ENCODE results near the gene INPP5A.

Gene INPP5A

DNA sequence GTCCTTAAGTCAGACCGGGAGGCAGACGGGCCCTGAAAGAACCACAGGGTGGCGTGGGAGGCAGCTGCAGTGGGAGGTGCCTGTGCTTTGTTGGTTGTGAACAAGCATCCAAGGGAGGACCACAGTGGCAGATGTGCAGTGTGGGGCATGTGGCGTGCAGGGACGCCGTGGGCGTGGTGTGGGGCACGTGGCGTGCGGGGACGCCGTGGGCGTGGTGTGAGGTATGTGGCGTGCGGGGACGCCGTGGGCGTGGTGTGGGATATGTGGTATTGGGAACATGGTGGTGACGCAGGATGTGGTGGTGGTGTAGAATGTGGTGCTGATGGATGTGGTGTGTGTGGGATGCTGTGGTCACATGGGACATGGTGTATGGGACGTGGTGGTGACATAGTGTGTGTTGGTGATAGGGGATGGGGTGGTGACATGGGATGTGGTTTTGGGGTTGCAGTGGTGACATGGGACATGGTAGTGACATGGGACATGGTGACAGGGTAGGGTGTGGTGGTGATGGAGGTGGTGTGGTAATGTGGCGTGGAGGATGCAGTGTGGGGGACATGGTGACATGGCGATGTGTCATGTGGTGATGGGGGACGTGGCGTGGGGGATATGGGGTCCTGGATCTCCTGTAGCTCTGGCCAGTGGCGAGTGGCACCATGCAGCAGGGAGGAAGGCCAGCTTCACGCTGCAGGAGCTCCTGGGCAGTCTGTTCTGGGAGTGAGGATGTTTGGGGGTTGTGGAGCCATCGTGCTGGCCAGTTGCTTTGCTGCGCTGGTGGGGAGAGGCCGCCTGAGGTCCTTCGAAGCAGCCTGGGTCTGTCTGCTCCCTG, 78.8 kb downstream of the INPP5A start:
- DNase-seq, result no peak

DNA sequence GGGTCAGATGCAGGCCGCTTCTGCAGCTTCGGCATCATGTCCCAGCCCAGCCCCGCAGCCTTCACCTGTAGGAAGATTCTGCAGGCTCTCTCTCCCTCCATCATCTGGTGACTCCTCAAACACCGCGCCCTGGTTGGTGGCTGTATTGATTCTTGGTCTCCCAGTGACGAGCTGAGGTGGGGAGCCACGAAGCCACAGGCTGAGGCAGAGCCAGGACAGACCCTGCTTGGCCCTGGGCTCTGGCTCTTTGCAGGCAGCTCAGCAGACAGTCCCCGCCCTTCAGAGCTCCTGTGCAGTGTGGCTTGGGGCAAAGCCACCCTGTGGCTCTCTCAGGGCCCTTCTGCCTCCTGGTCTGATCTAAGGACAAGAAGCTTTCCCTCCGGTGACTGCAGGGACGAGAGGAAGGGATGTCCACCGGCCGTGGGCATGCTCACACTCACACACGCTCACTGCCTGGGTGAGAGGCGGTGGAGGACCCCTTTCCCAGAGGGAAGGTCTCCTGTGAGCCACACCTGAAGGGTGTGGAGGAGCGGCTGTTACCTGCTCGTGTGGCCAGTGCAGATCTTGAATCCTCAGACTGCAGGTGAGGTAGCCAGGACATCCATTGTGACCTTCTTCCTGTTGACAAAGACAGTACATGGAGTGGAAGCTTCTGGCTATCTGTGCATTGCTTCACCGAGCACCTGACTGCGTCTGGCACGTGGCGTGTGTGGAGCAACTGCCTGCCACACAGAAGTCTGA, 79.6 kb downstream of the INPP5A start:
- no peak for DNase-seq

DNA sequence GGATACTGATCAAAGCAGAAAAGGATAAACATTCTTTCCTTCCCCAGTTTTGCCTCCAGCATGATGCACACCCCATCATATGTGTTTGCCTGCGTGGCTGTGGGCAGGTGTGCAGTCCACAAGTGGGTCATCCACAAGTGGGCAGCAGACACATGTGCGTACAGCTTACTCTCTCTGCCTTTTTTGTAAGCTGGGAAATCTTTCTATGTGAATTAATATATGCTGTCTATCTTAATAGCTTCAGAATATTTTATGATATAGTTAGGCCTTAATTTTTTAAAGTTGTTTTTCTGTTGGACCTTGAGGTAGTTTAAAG, 80.1 kb downstream of the INPP5A start:
- no peak for DNase-seq

DNA sequence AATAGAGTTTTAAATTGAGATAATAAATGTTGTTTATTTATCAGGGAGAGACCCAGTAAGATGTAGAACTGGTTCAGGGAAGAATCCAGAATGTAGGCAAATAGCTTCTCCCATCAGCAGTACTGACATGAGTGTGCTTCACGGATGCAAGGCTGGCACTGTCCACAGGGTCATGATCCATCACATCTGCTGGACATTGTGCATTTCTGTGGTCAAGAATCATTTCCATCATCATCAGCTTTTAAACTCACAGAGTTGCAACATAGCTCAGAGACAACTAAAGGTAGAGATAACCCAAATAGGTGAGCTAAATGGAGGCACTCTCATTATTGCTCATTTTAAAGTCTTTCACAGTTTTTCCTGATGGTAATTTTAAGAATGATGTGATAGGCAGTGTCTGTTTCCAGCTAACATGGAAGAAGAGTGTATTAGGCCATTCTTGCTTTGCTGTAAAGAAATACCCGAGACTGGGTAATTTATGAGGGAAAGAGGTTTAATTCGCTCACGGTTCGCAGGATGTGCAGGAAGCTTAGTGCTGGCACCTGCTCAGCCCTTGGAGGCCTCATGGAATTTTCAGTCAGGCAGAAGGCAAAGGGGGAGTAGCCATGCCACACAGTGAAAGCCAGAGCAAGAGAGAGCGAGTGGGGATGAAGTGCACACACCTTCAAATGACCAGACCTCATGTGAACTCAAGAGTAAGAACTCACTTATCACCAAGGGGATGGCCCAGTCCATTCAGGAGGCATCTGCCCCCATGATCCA, 80.8 kb downstream of the INPP5A start:
- no peak for DNase-seq

DNA sequence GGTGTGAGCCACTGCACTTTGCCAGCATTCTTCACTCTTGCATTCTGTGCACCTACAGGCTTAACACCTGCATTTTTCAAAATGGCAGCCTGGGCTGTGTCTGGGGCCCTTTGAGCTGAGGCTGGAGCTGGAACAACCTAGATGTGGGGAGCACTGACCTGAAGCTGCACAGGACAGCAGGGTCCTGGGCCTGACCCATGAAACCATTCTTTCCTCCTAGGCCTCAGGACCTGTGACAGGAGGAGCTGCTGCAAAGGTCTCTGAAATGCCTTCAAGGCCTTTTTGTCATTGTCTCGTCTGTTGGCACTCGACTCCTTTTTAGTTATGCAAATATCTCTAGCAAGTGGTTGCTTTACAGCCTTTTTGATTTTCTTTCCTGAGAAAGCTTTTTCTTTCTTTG, 82.3 kb downstream of the INPP5A start:
- no peak for DNase-seq

DNA sequence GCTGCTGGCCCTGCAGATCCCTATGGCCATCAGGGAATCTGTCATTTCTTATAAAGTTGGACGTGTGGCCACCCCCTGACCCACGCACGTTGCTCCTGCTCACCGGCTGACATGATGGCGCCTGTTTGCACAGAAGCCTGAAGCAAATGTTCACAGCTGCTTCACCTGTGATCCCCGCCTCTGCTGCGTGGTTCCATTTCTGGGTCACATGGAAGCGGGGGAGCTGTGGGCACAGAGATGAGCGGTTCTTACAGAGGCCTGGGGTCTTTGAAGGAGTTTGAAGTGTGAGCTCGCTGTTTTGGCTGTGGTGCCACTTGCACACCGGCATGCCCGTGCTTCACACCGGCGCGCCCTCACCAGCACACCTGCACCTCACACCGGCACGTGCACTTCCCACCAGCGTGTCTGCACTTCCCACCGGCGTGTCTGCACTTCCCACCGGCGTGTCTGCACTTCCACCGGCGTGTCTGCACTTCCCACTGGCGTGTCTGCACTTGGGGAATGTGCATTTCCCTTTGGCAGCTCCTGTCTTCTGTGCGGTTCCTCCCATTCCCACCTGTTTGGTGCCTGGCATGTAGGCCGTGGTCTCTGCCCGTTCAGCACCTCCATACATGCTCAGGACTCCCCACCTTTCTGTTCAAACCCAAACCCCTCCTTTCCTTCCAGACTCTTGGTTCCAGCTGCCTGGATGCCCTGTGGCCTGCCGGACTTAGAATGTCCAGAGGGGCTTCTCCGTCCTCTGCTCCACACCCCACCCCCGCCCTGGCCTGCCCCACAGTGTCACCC, 86.7 kb downstream of the INPP5A start:
- DNase-seq, result no peak

DNA sequence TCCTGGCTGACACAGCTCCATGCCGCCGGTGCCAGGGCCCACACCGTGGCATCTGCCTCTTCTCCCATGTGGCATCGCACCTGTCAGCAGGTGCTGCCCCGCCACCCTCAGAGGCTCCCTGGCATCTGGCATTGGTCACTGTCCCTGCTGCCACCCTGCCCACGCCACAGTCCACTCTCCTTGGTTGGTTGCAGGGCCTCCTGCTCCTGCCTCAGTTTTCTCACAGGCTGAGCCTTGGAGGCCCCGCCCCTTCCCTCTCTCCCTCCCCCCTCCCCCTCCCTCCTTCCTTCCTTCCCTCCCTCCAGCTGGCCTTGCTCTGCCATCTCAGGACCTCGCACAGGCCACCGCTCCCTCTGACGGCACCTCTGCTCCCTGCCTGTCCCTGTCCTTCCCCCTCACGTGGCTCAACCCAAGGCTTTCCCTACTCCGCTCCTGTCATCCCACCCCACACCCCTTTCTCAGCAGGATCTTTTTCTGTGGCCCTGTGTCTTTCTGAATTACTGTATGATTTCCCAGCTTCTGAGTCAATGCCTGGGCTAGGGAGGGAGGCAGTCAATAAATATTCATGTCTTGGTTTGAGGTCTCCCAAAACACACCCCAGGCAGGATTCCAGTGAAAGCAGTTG, 87.4 kb downstream of the INPP5A start:
- DNase-seq, result no peak

DNA sequence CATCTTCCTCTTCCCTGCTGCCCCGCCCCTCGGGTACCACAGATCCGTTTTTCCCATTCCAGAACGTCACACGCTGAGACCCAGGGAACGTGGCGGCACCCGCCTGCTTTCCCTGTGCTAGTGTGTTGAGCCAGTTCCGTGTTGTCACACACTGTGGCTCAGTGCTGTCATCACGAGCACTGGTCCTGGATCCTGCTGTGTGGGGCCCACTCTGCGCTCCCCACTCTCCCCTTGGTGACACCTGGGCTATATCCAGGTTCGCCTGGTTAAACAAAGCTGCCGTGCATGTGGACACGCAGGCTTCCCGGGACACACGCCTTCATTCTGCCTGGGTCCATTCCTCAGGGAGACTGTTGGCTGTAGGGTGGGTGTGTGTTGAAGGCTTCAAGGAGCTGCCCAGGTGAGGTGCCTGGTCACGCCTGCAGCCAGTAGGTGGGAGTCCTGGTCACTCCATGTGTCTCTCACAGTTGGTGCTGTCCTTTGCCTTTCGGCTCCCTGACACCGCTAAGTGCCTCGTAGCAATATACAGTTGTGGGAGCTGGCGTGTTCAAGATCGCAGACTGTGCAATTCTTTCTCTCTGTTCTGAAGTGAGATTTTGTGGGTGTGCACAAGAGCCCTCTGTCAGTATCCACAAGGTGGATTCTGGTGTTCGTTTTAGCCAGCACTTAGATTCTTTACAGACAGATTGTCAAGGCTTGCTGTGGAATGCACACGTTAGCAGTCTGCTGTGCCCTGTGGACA, 88.6 kb downstream of the INPP5A start:
- DNase-seq, result no peak

DNA sequence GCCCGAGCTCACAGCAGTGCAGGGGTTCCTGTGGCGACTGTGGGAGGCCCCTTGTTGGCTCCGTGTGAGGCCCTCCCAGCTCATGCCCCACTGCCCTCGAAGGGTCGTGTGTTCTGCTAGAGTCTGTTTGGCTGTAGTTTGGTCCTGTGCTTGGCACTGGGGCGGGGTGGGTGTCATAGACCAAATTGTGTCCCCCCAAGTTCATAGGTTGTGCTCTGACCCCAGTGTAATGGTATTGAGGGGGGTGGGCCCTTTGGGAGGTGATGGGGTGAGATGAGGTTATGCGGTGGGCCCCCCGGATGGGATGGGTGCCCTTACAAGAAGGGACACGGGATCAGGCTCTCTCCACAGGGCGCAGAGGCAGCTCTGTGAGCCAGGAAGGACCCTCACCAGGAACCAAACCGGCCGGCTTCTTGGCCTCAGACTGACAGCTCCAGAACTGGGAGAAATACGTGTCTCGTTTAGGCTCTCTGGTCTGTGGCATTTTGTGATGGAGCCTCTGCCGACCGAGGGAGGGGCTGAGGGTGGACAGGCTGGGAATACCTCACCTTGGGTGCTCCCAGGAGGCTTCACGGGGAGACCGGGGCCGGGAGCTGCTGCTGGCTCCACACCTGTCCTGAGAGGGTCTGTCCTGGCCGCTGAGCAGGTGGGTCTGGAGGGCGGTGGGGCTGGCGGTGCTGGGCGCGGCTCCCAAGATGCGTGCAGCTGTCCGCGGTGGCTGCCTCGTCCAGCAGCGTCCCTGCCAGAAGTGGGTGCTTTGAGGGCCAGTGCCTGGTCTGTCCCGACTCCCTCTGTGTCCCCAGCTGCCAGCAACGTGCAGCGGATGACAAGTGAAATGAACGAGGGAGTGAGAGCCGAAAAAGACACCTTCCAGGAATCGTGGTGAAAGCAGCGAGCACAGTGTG, 89.4 kb downstream of the INPP5A start:
- DNase-seq, result no peak

DNA sequence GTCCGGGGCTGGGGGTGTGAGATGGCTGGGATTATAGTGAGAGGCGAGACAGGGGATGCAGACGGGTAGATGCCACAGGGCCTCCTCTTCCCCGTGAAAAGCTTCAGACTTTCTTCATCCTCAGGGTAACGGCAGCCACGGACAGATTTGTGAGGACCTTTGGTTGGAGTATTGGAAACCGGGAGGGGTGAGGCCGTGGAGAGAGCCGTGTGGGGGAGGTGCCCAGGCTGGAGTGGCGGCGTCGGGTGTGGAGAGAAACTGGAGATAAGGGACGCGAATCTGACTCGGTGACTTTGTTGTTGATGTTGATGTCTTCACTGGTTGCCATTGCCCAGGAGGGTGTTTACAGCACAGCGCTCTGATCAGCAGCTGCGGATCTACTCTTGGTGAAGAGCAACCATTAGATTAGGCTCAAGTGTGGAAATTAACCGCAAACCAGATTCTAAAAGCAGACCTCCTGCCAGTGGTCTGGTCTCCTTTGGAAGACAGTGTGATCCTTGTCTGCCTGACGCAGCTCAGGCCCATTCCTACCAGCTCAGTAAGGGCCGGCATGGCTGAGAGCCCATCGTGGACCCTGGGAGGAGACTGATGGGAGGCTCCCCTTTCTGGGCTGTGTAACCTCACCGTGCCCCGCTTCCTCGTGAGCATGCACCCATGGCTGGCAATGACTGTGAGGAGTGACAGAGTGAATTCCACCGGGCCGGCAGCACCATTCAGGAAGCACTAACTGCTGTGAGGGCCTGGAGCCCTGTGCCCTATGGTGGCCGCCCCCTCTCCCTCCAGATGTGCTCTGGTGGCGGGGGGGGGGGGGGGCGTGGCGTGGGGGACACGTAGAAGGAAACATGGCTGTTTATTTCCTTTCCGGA, 90.3 kb downstream of the INPP5A start:
- DNase-seq, result peak; percentile 11

DNA sequence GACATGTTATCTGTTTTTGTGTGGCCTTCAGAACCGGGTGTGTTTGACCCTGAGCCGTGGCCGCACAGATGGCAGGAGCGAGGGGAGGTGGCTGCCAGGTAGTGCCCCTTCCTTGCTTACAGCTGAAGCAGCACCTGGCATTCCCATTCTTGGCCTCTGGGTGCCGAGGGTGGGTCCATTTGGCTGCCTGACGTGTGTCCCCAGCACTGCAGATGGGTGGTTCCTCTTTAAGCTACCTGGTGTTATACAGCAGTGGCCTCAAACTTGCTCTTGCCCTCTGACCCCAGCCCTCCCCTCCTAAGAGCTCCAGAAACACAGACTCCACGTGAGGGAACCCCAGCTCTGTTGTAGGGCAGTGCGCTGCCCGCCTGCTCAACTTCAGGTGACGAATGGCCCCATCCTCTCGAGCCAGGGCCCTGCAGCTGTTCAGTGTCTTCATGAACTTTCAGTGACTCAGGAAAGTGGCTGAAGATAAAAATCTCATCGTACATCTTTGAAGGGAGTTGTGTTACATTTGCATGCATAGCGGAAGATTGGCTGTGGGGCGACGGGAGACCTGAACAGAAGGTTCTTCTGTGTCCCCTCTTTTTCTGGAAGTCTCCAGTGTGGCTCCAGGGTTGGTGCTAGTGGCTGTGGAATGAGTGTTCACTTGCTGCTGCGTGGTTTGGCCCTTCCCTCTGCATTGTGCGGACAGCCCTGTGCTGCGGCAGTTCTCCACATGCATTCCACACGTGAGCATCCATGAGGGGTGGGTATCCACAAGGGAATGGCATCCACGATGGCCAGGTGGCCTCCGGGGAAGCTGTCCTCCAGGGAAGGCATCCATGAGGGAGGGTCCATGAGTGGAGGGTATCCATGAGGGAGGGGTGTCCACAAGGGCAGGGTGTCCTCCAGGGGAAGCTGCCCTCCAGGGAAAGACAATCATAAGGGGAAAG, 91.6 kb downstream of the INPP5A start:
- DNase-seq, result no peak

DNA sequence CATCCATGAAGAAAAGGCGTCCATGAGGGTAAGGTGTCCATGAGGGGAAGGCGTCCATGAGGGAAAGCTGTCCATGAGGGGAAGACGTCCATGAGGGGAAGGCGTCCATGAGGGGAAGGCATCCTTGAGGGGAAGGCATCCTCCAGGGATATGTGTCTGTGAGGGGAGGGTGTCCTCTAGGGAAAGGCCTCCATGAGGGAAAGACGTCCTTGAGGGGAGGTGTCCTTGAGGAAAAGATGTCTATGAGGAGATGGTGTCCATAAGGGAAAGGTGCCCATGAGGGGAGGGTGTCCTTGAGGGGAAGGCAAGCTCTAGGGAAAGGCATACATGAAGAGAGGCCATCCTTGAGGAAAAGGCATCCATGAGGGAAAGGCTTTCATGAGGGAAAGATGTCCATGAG, 92.6 kb downstream of the INPP5A start:
- DNase-seq, result no peak

DNA sequence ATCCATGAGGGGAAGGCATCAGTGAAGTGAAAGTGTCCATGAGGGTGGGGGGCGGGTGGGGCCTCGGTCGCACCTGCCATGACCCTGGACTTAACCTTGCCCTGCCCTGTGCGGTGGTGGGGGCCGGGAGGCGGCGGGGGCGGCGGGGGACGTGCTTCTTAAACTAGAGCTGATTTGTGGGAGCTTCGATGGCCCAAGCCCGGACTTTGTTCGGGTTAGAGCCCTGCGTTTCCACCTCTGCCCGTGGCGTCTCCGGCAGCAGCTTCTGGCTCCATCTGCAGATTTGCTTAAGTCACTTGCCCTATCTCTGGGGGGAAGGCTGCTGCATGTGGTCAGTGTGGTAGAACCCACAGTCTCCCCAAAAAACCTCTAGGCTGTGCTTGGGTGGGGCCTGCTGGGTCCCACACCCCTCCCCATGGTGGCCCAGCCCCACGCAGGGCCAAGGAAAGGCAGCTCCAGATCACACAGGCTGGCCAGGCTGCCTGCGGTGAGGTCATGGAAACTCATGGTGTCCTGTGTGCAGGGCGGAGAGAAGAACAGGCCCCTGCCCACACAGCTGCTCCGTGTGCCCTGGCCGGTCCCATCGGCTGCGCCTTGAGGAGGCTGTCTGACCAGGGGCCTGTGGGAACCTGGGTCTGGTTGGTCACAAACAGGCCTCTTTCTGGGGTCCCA, 93.2 kb downstream of the INPP5A start:
- DNase-seq, result no peak

DNA sequence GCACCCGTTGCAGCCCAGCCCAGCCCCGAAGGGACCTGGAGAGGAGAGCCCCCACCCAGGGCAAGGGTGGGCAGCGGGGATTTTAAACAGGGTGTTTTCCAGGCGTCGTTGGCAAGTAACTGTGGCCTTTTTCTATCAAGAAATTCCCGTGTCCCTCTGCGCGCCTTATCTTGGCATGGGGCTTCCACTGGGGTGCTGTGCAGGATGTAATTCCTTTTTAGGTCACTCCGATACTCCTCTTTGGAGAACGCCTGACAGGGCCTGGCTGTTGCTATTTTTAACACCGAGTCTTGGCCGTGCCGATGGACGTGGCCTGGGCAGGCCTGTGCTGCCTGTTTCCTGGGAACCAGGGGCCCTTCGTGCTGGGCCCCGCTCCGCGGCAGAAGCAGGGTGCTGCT, 93.8 kb downstream of the INPP5A start:
- no peak for DNase-seq

DNA sequence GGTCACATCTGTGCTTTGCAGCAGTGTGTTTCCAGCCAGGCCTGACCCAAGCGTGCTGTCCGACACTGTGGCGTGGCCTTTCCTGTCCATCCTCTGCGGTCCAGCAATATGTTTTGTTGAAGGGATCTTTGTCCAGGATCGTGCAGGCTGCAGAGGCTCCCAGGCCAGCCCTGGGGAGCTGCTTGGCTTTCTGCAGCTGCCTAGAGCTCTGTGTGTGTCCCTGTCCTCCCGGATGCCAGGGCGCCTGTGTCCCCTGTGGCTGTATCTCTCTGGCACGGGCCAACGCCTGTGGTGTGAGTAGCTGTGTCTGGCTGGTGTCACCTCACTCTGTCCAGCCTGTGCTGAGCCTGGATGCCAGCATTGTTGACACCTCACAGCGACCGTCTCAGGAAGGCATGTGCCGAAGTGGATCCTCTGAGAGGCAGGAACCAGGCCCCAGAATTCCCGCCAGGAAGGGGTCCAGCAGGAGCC, 94.5 kb downstream of the INPP5A start:
- DNase-seq, result no peak

DNA sequence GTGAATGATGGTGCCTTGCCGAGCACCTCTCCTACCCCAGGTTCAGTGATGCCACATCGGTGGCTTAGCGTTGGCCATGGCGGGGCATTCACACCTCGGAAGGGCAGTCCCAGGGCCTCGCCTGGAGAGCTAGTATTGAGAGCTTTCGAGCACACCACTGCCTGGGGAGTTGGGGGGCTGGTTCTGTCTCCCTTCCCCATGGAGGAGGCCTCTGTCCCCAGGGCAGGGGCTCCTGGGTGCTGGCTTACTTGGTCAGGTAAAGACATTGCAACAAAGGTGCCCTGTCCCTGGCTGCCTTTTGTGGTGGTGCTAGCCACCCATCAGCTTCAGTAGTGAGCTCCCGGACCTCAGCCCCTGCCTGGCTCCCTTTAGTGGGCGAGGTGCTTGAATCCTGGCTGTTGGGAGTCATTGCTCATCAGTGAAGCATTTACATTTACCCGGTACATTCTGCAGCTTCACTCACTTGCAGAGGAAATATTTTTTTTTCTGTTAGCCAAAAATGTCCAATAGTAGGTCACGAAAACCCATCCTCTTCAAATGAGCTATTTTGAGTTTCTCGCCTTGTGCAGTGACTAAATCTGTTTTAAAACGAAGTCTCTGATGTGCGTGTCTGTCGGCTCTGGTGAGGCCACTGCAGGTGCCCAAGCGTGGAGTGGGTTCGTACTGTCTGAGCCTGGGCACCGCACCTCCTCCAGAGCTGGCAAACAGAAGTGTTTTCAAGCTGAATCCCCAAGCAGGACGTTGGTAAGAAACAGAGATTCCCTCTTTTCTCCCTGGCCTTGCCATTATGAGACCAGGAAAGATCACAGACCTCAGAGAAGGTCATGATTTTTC, 95.5 kb downstream of the INPP5A start:
- no peak for DNase-seq

Data from inflammatory macrophage treated with lipopolysaccharide for 4 hours (primary cell).